HCT116 (cell line): ENCODE measurements around the gene CFAP46. TPM values are rescaled to one million over a fixed set of nuclear protein-coding genes. Genes with fewer than 3 reads are reported as not detected.

Source experiments
- ATAC-seq: fragments of 200-7000 bp; cut with Tn5 transposase; 2 replicates; pipeline ENCODE4 v1.9.1; 2020; ENCODE audit warnings: mild to moderate bottlenecking, moderate library complexity
- BruUV-seq: library from RNA; stranded (reverse); fragments of 400-500 nt; replicated peaks from 2 replicates; lab custom pipeline; 2021; lab: Mats Ljungman, UMichigan
- CTCF ChIA-PET: fragments of 300-600 bp; sonication (Branson Sonifier 250); formaldehyde crosslinking; loops from one replicate; lab custom pipeline; 2021; ENCODE audit warnings: antibody characterized with exemption; lab: Charles Lee
- POLR2A ChIA-PET: fragments of 300-600, 350-600 bp; sonication (Branson Sonifier 250); formaldehyde crosslinking; loops from one replicate; lab custom pipeline; 2021; ENCODE audit warnings: antibody characterized with exemption; lab: Charles Lee
- RAD21 ChIA-PET, 2 experiments: fragments of 300-600 bp; sonication (Branson Sonifier 250); formaldehyde crosslinking; loops; one replicate each; lab custom pipeline; 2023; ENCODE audit warnings: low total read pairs in 2 of 2; ENCODE audit not compliant: uncharacterized antibody in 2 of 2, unreplicated experiment in 2 of 2, low non-redundant PET in 1 of 2; lab: Charles Lee
- DNase-seq: peaks from one replicate; pipeline ENCODE4 v3.0.0-alpha.2; 2010; ENCODE audit warnings: low read depth, low spot score
- H2AFZ ChIP-seq: fragments of 200-600 bp; shearing (Covaris generic), sonication (generic); 2 replicates; pipeline ENCODE4 v1.6.1; 2017; ENCODE audit warnings: low read depth, mixed run types, mixed read lengths, antibody characterized with exemption, low read length; ENCODE audit not compliant: poor library complexity, severe bottlenecking
- H3K27ac ChIP-seq: 2 replicates; pipeline ENCODE4 v1.5.1; 2012; ENCODE audit warnings: low read depth, low read length
- H3K27me3 ChIP-seq: fragments of 200-600 bp; sonication (generic); 2 replicates; pipeline ENCODE4 v1.6.1; 2016; ENCODE audit warnings: mixed run types, low read length, mixed read lengths; ENCODE audit not compliant: insufficient read depth
- H3K36me3 ChIP-seq, 2 experiments: fragments of 200-500 bp in 1 of 2; fragments of 200-600 bp in 1 of 2; sonication (Bioruptor generic) in 1 of 2; sonication (generic) in 1 of 2; 2 replicates each; pipeline versions ENCODE4 v1.5.1 to v1.6.1; 2014 to 2016; ENCODE audit warnings: low read length in 2 of 2, inconsistent platforms in 1 of 2, mixed read lengths in 1 of 2, mixed run types in 1 of 2; ENCODE audit not compliant: insufficient read depth in 2 of 2, control insufficient read depth in 1 of 2
- H3K4me1 ChIP-seq, 2 experiments: fragments of 200-600 bp in 1 of 2; sonication (generic) in 1 of 2; 2 replicates each; pipeline versions ENCODE4 v1.5.1 to v1.6.1; 2012 to 2017; ENCODE audit warnings: low read length in 2 of 2, inconsistent platforms in 1 of 2, mild to moderate bottlenecking in 1 of 2, mixed read lengths in 1 of 2, mixed run types in 1 of 2, moderate library complexity in 1 of 2; ENCODE audit not compliant: insufficient read depth in 2 of 2, control insufficient read depth in 1 of 2
- H3K4me2 ChIP-seq: fragments of 200-600 bp; sonication (generic); 2 replicates; pipeline ENCODE4 v1.6.1; 2017; ENCODE audit warnings: mixed run types, low read length, mixed read lengths
- H3K4me3 ChIP-seq, 2 experiments: fragments of 200-600 bp in 1 of 2; sonication (generic) in 1 of 2; replicated peaks in 1 of 2; 2 replicates each; pipeline ENCODE4 v1.5.1; 2011 to 2016; ENCODE audit warnings: low read length in 2 of 2, control low read depth in 1 of 2, low read depth in 1 of 2, mild to moderate bottlenecking in 1 of 2, mixed read lengths in 1 of 2, mixed run types in 1 of 2
- H3K79me2 ChIP-seq: fragments of 200-600 bp; sonication (generic); 2 replicates; pipeline ENCODE4 v1.6.1; 2017; ENCODE audit warnings: mild to moderate bottlenecking, mixed run types, low read length, moderate library complexity, mixed read lengths; ENCODE audit not compliant: insufficient read depth
- H3K9ac ChIP-seq: fragments of 200-600 bp; sonication (generic); 2 replicates; pipeline ENCODE4 v1.6.1; 2016; ENCODE audit warnings: low read length, mixed read lengths
- H3K9me2 ChIP-seq: fragments of 200-600 bp; sonication (generic), shearing (Covaris generic); 2 replicates; pipeline ENCODE4 v1.6.1; 2017; ENCODE audit warnings: mixed run types, mild to moderate bottlenecking, moderate library complexity; ENCODE audit not compliant: insufficient read depth
- H3K9me3 ChIP-seq, 2 experiments: fragments of 200-500 bp in 1 of 2; fragments of 200-600 bp in 1 of 2; sonication (Bioruptor generic) in 1 of 2; sonication (generic) in 1 of 2; 2 replicates each; pipeline ENCODE4 v1.6.1; 2014 to 2017; ENCODE audit warnings: low read length in 2 of 2, mixed read lengths in 2 of 2, inconsistent platforms in 1 of 2, low read depth in 1 of 2, mild to moderate bottlenecking in 1 of 2, mixed run types in 1 of 2, moderate library complexity in 1 of 2; ENCODE audit not compliant: control insufficient read depth in 1 of 2, insufficient read depth in 1 of 2
- H4K20me1 ChIP-seq: fragments of 200-600 bp; sonication (generic), shearing (Covaris generic); 2 replicates; pipeline ENCODE4 v1.6.1; 2017; ENCODE audit warnings: mixed run types, mild to moderate bottlenecking, moderate library complexity; ENCODE audit not compliant: insufficient read depth
- CBX3 ChIP-seq: IDR thresholded peaks from 2 replicates; pipeline ENCODE4 v1.6.1; 2012; ENCODE audit warnings: low read depth
- CEBPB ChIP-seq: IDR thresholded peaks from 2 replicates; pipeline ENCODE4 v1.6.1; 2012; ENCODE audit warnings: low read depth
- CTCF ChIP-seq, 3 experiments: fragments of 200-600 bp in 1 of 3; sonication (generic) in 1 of 3; IDR thresholded peaks in 2 of 3; conservative IDR thresholded peaks in 1 of 3; 2 replicates each; pipeline ENCODE4 v1.5.1; 2012 to 2017; ENCODE audit warnings: low read depth in 2 of 3, low read length in 2 of 3, antibody characterized with exemption in 1 of 3, borderline replicate concordance in 1 of 3, control low read depth in 1 of 3, mild to moderate bottlenecking in 1 of 3, mixed read lengths in 1 of 3, mixed run types in 1 of 3, moderate library complexity in 1 of 3; ENCODE audit not compliant: insufficient read depth in 1 of 3
- ELF1 ChIP-seq: IDR thresholded peaks from 2 replicates; pipeline ENCODE4 v1.6.1; 2012; ENCODE audit warnings: low read depth, borderline replicate concordance
- EZH2phosphoT487 ChIP-seq: fragments of 200-600 bp; IDR thresholded peaks from 2 replicates; pipeline ENCODE4 v1.6.1; 2018; ENCODE audit warnings: antibody characterized with exemption, borderline replicate concordance
- FOSL1 ChIP-seq: IDR thresholded peaks from 2 replicates; pipeline ENCODE4 v1.6.1; 2012; ENCODE audit warnings: low read depth
- JUND ChIP-seq: IDR thresholded peaks from 2 replicates; pipeline ENCODE4 v1.6.1; 2012
- MAX ChIP-seq: IDR thresholded peaks from 2 replicates; pipeline ENCODE4 v1.6.1; 2012
- POLR2A ChIP-seq: IDR thresholded peaks from 2 replicates; pipeline ENCODE4 v1.7.0; 2011; ENCODE audit warnings: borderline replicate concordance; ENCODE audit not compliant: insufficient read depth, insufficient read length; ENCODE audit errors: extremely low read depth
- POLR2AphosphoS5 ChIP-seq: IDR thresholded peaks from 2 replicates; pipeline ENCODE4 v1.6.1; 2011; ENCODE audit warnings: mild to moderate bottlenecking, low read depth, low read length, moderate library complexity
- REST ChIP-seq: IDR thresholded peaks from 2 replicates; pipeline ENCODE4 v1.6.1; 2012; ENCODE audit warnings: low read depth
- SRF ChIP-seq: IDR thresholded peaks from 2 replicates; pipeline ENCODE4 v1.6.1; 2012; ENCODE audit warnings: low read depth
- YY1 ChIP-seq: IDR thresholded peaks from 2 replicates; pipeline ENCODE4 v1.6.1; 2011; ENCODE audit warnings: low read length, low read depth, moderate library complexity, mild to moderate bottlenecking; ENCODE audit not compliant: insufficient replicate concordance; ENCODE audit errors: extremely low read depth
- ZFX ChIP-seq: fragments of 450-650 bp; IDR thresholded peaks from 2 replicates; pipeline ENCODE4 v1.6.1; 2017
- intact Hi-C: fragments of 100-400 bp; cut with micrococcal nuclease; formaldehyde crosslinking; loops from 2 replicates; pipeline ENCODE4 v1.10.0; 2022
- total RNA-seq: library from RNA; stranded (reverse); gene quantifications from one replicate; pipeline ENCODE4 v1.2.1, GENCODE V29; 2021; ENCODE audit not compliant: unreplicated experiment

The CFAP46 gene
- total RNA-seq, 1 experiment from 2014 or later = 1.4 TPM

- H3K27me3 ChIP-seq = 0 out of 2 replicates have a peak, but pooled peaks cover 4% of the 10 kb centered on the region
- H3K4me2 ChIP-seq = no peak overlapping the region
- ChIA-PET CTCF (no interaction called here), RAD21 (no interaction called here), POLR2A (no interaction called here)
- H4K20me1 ChIP-seq = no peaks in the 10 kb centered on the region
- BruUV-seq = no TSS peak
- no peak overlapping the region for H3K4me3 ChIP-seq
- H3K79me2 ChIP-seq = no peaks in the 10 kb centered on the region
- no peak for TF ChIP-seq POLR2A
- no peak for TF ChIP-seq POLR2AphosphoS5
- H3K27ac ChIP-seq = no peak overlapping the region
- ATAC-seq (no peak), DNase-seq (no peak)
- H2AFZ ChIP-seq = no peak overlapping the region
- no peaks in the 10 kb centered on the region; a peak in 1 of 4 replicates for H3K36me3 ChIP-seq
- H3K9me3 ChIP-seq = no peaks in the 10 kb centered on the region
- no peaks in the 10 kb centered on the region for H3K4me1 ChIP-seq
- no peak overlapping the region for H3K9ac ChIP-seq
- intact Hi-C loops = no loop called here
- H3K9me2 ChIP-seq = no peaks in the 10 kb centered on the region
Measured at GRCh38 chr10:132891368-132891767, 51.0 kb downstream of the CFAP46 start.

GRCh38 chr10:132890301-132890700 lies 52.1 kb downstream of the CFAP46 start:
- Histone ChIP-seq H3K27me3 (0 out of 2 replicates have a peak, but pooled peaks cover 4% of the 10 kb centered on the region), H3K9me3 (no peaks in the 10 kb centered on the region), H2AFZ (no peak overlapping the region), H3K4me1 (no peaks in the 10 kb centered on the region), H3K36me3 (no peaks in the 10 kb centered on the region), H3K9ac (no peak overlapping the region), H3K79me2 (no peaks in the 10 kb centered on the region), H4K20me1 (no peaks in the 10 kb centered on the region), H3K4me3 (no peak overlapping the region), H3K9me2 (no peaks in the 10 kb centered on the region), H3K4me2 (no peak overlapping the region), H3K27ac (no peak overlapping the region)
- BruUV-seq = no TSS peak
- CTCF ChIA-PET = no interaction called here
- ATAC-seq = no peak
- POLR2A ChIA-PET = no interaction called here
- RAD21 ChIA-PET = no interaction called here
- intact Hi-C loops = no loop called here
- DNase-seq = no peak
- TF ChIP-seq FOSL1 (no peak), REST (no peak), ELF1 (no peak), JUND (no peak), SRF (no peak), CBX3 (no peak), POLR2AphosphoS5 (no peak), CTCF (IDR thresholded peaks at IDR 0.05 in 2 of 3, conservative IDR thresholded peaks at IDR 0.05 in 1 of 3; ENCODE audit: borderline replicate concordance in 1 of 3, insufficient read depth in 1 of 3, low read depth in 2 of 3, low read length in 2 of 3) (no peak), YY1 (no peak), ZFX (no peak), MAX (no peak), CEBPB (no peak), EZH2phosphoT487 (no peak)
